OCI-LY1 (cell line): Measurements from ENCODE around the gene PLAA.

ENCODE experiments used
- H2AFZ ChIP-seq: fragments of 200-600 bp; sonication (generic), shearing (Covaris generic); 2 replicates; pipeline ENCODE4 v1.6.0; 2014; ENCODE audit warnings: antibody characterized with exemption, mild to moderate bottlenecking, low read length
- H3F3A ChIP-seq: fragments of 200-600 bp; sonication (generic), shearing (Covaris generic); 2 replicates; pipeline ENCODE4 v1.6.0; 2014; ENCODE audit warnings: mild to moderate bottlenecking, antibody characterized with exemption, low read length, moderate library complexity; ENCODE audit not compliant: insufficient read depth
- H3K27ac ChIP-seq: fragments of 200-600 bp; sonication (generic); 2 replicates; pipeline ENCODE4 v1.5.1; 2014; ENCODE audit warnings: low read length, mixed run types, mild to moderate bottlenecking, low read depth; ENCODE audit not compliant: poor library complexity, severe bottlenecking
- H3K27me3 ChIP-seq: fragments of 200-600 bp; sonication (generic); 2 replicates; pipeline ENCODE4 v1.6.0; 2014; ENCODE audit warnings: antibody characterized with exemption, mild to moderate bottlenecking, low read length, moderate library complexity; ENCODE audit not compliant: insufficient read depth
- H3K36me3 ChIP-seq: fragments of 200-600 bp; sonication (generic); 2 replicates; pipeline ENCODE4 v1.6.1; 2014; ENCODE audit warnings: mild to moderate bottlenecking, antibody characterized with exemption, low read length, moderate library complexity, mixed read lengths; ENCODE audit not compliant: insufficient read depth
- H3K4me1 ChIP-seq: fragments of 200-600 bp; sonication (generic); 2 replicates; pipeline ENCODE4 v1.5.1; 2014; ENCODE audit warnings: mild to moderate bottlenecking, low read length, moderate library complexity; ENCODE audit not compliant: insufficient read depth, severe bottlenecking
- H3K4me2 ChIP-seq: fragments of 200-600 bp; sonication (generic), shearing (Covaris generic); 2 replicates; pipeline ENCODE4 v1.6.1; 2014; ENCODE audit warnings: low read length
- H3K4me3 ChIP-seq: fragments of 200-600 bp; sonication (generic); 2 replicates; pipeline ENCODE4 v1.5.1; 2014; ENCODE audit warnings: low read length, low read depth, mild to moderate bottlenecking, mixed read lengths; ENCODE audit not compliant: poor library complexity, severe bottlenecking
- H3K79me2 ChIP-seq: fragments of 200-600 bp; shearing (Covaris generic); 2 replicates; pipeline ENCODE4 v1.6.1; 2016; ENCODE audit warnings: mixed run types, low read length, mixed read lengths; ENCODE audit not compliant: insufficient read depth
- H3K9ac ChIP-seq: fragments of 200-600 bp; sonication (generic), shearing (Covaris generic); 2 replicates; pipeline ENCODE4 v1.6.1; 2014; ENCODE audit warnings: mild to moderate bottlenecking, low read length, mixed read lengths
- H3K9me2 ChIP-seq: fragments of 200-600 bp; sonication (generic), shearing (Covaris generic); 2 replicates; pipeline ENCODE4 v1.6.1; 2014; ENCODE audit warnings: low read depth, mild to moderate bottlenecking, low read length, mixed read lengths
- H3K9me3 ChIP-seq: fragments of 200-600 bp; shearing (Covaris generic); 2 replicates; pipeline ENCODE4 v1.6.1; 2014; ENCODE audit warnings: low read length, mixed read lengths
- H4K20me1 ChIP-seq: fragments of 200-600 bp; sonication (generic), shearing (Covaris generic); 2 replicates; pipeline ENCODE4 v1.6.0; 2016; ENCODE audit warnings: mild to moderate bottlenecking, low read length; ENCODE audit not compliant: insufficient read depth
- EZH2 ChIP-seq: fragments of 200-600 bp; sonication (generic), shearing (Covaris generic); IDR thresholded peaks from 2 replicates; pipeline ENCODE4 v1.8.0; 2017; ENCODE audit warnings: borderline replicate concordance, mixed run types, mild to moderate bottlenecking, antibody characterized with exemption, low read length, moderate library complexity, mixed read lengths
- TF ChIP-seq, protein P1 (sequence below): fragments of 200-600 bp; sonication (generic), shearing (Covaris generic); IDR thresholded peaks from 2 replicates; pipeline ENCODE4 v1.5.1; 2017; ENCODE audit warnings: mild to moderate bottlenecking, antibody characterized with exemption, low read length, moderate library complexity, mixed read lengths

Gene PLAA

DNA sequence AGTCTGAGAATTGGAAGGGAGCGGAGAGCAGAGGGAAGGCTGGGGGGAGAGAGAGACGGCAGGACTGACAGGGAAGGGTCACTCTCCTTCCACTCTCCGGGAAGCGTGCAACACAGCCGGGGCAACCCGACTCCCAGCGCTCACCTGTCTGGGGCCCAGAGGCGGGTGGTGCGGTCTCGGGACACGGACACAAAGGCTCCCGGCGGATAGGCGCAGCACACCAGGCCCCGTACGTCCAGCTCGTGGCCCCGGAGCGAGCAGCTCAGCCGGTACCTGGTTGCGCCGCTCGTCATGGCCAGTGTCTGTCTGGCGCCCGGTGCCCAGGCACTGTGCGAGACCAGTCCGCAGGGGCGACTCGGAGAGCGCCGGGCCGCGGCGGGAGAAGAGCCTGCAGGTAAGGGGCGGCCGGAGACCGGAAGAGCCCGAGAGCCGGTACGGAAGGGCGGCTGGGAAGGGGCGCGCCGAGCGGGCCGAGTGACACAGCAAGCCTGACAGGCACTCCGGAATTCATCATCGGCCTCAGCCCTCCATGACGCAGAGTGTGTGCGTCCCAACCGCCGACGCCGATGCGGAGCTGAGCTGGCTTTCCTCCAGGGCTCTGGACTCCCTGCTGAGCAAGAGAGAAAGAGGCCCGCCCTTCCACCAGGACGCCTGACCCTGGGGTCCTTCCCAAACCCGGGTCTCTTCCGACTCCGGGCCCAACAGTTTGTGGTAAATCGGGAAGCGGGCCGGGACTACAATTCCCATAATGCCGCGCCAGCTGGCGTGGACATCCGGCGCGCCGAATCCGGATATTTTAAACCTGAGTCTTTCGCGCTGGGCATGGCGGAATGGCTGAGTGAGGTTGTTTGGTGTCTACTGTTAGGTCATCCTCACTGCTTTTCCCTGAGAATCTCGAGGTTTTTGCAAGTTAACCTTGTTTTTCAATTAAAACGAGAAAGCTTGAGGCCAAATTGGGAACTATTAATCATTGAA is at the start of gene PLAA:
Gene PLAA (minus strand): TSS at position 490 of the 975 bp plus-strand sequence. CDS start 197 bp downstream, at position 293.
- Histone ChIP-seq H3K4me2 (peak within 1 kb of the TSS; percentile 94), H3K27me3 (no peaks in the 10 kb centered on the region), H2AFZ (no peak within 1 kb of the TSS), H3K9me3 (no peaks in the 10 kb centered on the region), H3K9ac (peak within 1 kb of the TSS; percentile 94), H3K36me3 (peaks cover 18% of the 10 kb centered on the region), H3K4me3 (peak within 1 kb of the TSS; percentile 91), H3K4me1 (peaks cover 26% of the 10 kb centered on the region), H4K20me1 (no peaks in the 10 kb centered on the region), H3K9me2 (no peaks in the 10 kb centered on the region), H3K79me2 (peaks cover 49% of the 10 kb centered on the region), H3K27ac (peak within 1 kb of the TSS; percentile 71), H3F3A (no peaks in the 10 kb centered on the region)
- TF ChIP-seq, protein P1, sequence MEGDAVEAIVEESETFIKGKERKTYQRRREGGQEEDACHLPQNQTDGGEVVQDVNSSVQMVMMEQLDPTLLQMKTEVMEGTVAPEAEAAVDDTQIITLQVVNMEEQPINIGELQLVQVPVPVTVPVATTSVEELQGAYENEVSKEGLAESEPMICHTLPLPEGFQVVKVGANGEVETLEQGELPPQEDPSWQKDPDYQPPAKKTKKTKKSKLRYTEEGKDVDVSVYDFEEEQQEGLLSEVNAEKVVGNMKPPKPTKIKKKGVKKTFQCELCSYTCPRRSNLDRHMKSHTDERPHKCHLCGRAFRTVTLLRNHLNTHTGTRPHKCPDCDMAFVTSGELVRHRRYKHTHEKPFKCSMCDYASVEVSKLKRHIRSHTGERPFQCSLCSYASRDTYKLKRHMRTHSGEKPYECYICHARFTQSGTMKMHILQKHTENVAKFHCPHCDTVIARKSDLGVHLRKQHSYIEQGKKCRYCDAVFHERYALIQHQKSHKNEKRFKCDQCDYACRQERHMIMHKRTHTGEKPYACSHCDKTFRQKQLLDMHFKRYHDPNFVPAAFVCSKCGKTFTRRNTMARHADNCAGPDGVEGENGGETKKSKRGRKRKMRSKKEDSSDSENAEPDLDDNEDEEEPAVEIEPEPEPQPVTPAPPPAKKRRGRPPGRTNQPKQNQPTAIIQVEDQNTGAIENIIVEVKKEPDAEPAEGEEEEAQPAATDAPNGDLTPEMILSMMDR: no peak
- TF ChIP-seq EZH2: no peak

DNA sequence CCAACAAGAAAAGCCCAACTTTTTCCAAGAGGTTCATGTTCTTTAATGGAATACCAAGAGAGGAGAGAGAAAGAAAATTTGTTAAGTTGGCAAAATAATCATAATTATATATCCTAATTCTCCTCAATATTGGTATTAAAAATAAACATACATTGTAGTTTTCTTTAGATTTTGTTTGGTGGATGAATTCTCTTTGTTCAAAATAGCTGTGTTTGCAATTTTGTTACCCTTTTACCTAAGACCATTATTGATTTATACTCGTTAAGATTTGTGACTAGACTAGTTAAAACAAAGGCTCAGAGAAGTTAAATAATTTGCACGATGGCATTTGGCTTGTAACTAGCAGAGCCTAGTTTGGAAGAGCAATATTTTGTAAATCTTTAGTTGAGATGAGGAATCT is 48.8 kb upstream of the PLAA start:
- TF ChIP-seq, protein P1: no peak
- no peak for TF ChIP-seq EZH2
- no peak overlapping the region for H3K4me2 ChIP-seq
- H3K9me2 ChIP-seq: no peaks in the 10 kb centered on the region

DNA sequence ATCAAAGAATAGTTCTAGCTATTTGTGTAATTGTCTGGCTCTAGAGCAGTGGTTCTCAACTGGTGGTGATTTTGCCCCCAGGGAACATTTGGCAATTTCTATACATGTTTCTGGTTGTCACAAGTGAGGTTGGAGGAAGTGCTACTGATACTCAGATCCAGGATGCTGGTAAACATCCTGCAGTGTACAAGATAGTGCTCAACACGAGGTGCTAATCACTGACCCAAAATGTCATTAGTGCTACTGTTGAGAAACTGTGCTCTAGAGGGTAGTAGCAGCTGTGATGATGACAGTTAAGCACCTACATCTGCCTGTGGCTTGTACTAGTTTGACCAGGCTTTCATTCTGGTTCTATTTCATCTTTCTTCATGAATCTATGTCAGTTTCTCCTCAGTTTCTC is 36.3 kb upstream of the PLAA start:
- H2AFZ ChIP-seq: no peak overlapping the region
- no peak overlapping the region for H3K9ac ChIP-seq
- H3K4me3 ChIP-seq: no peak overlapping the region
- H3K4me2 ChIP-seq: no peak overlapping the region
- H3K36me3 ChIP-seq: peaks cover 8% of the 10 kb centered on the region
- no peaks in the 10 kb centered on the region for H3F3A ChIP-seq
- no peaks in the 10 kb centered on the region for H3K9me3 ChIP-seq
- TF ChIP-seq EZH2: no peak
- TF ChIP-seq, protein P1: no peak
- H3K9me2 ChIP-seq: no peaks in the 10 kb centered on the region
- H3K79me2 ChIP-seq: no peaks in the 10 kb centered on the region
- H3K27me3 ChIP-seq: no peaks in the 10 kb centered on the region
- no peak overlapping the region for H3K27ac ChIP-seq
- no peaks in the 10 kb centered on the region for H3K4me1 ChIP-seq
- H4K20me1 ChIP-seq: no peaks in the 10 kb centered on the region

More for the DNA sequence above, 48.8 kb upstream of the PLAA start:
- Histone ChIP-seq H3K79me2 (no peaks in the 10 kb centered on the region), H2AFZ (no peak overlapping the region), H3K36me3 (no peaks in the 10 kb centered on the region), H3F3A (no peaks in the 10 kb centered on the region), H3K27ac (no peak overlapping the region), H4K20me1 (no peaks in the 10 kb centered on the region), H3K4me1 (no peaks in the 10 kb centered on the region), H3K4me3 (no peak overlapping the region), H3K9ac (no peak overlapping the region), H3K9me3 (no peaks in the 10 kb centered on the region), H3K27me3 (no peaks in the 10 kb centered on the region)
